Activated naive CD8-positive, alpha-beta T cell treated with anti-CD3 and anti-CD28 coated beads, Interleukin-2, amount 10 ng/mL, durations not matched to agents 7 days and 5 days (primary cell): ENCODE data around the gene RALBP1. TPM values are rescaled to one million over a fixed set of nuclear protein-coding genes. Genes with fewer than 3 reads are reported as not detected.
"Not testable (repeated sequence)": the region's sequence is repeated elsewhere in the genome, so short reads cannot be mapped to it uniquely, and the experiment has no call there.

Experiments
- ATAC-seq: fragments of 150-1000 bp; cut with Tn5 transposase; one replicate; pipeline ENCODE4 v1.10.0; 2021; ENCODE audit warnings: low read depth, moderate library complexity
- POLR2A ChIA-PET: fragments of 350-600 bp; sonication (Branson Sonifier 250); formaldehyde crosslinking; loops from one replicate; lab custom pipeline; 2021; ENCODE audit warnings: antibody characterized with exemption; lab: Charles Lee
- DNase-seq: peaks from one replicate; pipeline ENCODE4 v3.0.0; 2021
- H3K27ac Mint-ChIP-seq: one replicate; pipeline ENCODE4 v1.8.0; 2022; ENCODE audit warnings: mild to moderate bottlenecking, mixed read lengths
- H3K27me3 Mint-ChIP-seq: one replicate; pipeline ENCODE4 v1.8.0; 2022; ENCODE audit warnings: mild to moderate bottlenecking, moderate library complexity, mixed read lengths
- H3K36me3 Mint-ChIP-seq: one replicate; pipeline ENCODE4 v1.8.0; 2021; ENCODE audit warnings: mild to moderate bottlenecking, mixed read lengths
- H3K4me1 Mint-ChIP-seq: one replicate; pipeline ENCODE4 v1.8.0; 2021; ENCODE audit warnings: mixed read lengths
- H3K4me3 Mint-ChIP-seq: one replicate; pipeline ENCODE4 v1.8.0; 2022; ENCODE audit warnings: mild to moderate bottlenecking, moderate library complexity, mixed read lengths
- H3K9me3 Mint-ChIP-seq: one replicate; pipeline ENCODE4 v1.8.0; 2021; ENCODE audit warnings: mixed read lengths
- total RNA-seq, 2 experiments: library from RNA; stranded (reverse); gene quantifications; one replicate each; pipeline ENCODE4 v1.2.3, GENCODE V29; 2021

Gene RALBP1
- total RNA-seq, 2 experiments from 2014 or later, result 58.9 to 60.0 TPM

DNA sequence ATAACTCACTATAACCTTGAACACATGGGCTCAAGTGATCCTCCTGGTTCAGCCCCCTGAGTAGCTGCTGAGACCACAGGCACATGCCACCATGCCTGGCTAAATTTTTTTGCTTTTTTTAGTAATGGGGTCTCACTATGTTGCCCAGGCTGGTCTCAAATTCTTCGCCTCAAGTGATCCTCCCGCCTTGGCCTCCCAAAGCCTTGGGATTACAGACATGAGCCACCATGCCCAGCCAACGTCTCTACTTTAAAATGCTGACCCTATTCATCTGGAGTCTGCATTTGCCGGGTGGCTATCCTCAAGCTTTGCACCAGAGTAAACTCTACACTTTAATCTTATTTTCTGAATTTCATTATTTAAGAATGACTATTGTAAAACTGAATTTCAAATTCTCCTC, 37.6 kb upstream of the RALBP1 start:
- no peak overlapping the region for H3K4me3 Mint-ChIP-seq
- no peaks in the 10 kb centered on the region for H3K9me3 Mint-ChIP-seq
- H3K27ac Mint-ChIP-seq, result no peak overlapping the region
- no peak for ATAC-seq
- DNase-seq, result no peak
- peaks cover 6% of the 10 kb centered on the region for H3K4me1 Mint-ChIP-seq
- H3K27me3 Mint-ChIP-seq, result peaks cover 2% of the 10 kb centered on the region
- no peaks in the 10 kb centered on the region for H3K36me3 Mint-ChIP-seq
- POLR2A ChIA-PET, result no interaction called here

DNA sequence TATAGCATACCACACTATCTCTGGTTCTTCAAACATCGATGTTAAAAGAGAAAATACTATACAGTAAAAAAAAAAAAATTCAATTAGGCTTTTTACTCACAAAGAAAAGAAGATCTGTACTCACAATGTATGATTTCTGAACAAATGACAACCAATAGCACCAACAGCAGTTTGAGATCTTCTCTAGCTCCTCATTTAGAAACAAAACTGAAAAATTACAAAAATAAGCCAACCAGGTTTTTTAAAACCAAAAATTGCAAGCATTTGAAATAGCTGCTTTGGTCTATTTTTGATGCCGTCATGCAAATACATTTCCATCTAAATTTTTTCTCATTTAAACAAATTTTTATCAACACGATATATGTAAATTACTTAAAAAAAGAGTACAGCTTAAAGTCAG, 34.3 kb upstream of the RALBP1 start:
- H3K36me3 Mint-ChIP-seq, result no peaks in the 10 kb centered on the region
- H3K4me1 Mint-ChIP-seq, result no peaks in the 10 kb centered on the region
- DNase-seq (no peak), ATAC-seq (no peak)
- H3K27me3 Mint-ChIP-seq, result peaks cover 4% of the 10 kb centered on the region
- POLR2A ChIA-PET, result no interaction called here
- H3K27ac Mint-ChIP-seq, result no peak overlapping the region
- H3K9me3 Mint-ChIP-seq, result no peaks in the 10 kb centered on the region
- no peak overlapping the region for H3K4me3 Mint-ChIP-seq

DNA sequence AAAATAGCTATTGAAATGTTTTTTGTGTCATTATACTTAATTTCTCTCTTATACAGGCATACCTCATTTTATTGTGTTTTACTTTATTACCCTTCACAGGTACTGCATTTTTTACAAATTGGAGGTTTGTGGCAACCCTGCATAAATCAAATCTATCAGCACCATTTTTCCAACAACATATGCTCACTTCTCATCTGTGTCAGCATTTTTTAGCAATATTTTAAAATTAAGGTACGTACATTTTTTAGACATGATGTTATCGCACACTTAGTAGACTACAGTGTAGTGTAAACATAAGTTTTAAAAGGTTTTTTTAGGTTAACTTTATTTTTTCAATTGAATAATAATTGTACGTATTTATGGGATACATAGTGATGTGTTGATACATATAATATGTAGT, 30.8 kb upstream of the RALBP1 start:
- POLR2A ChIA-PET, result no interaction called here
- H3K27ac Mint-ChIP-seq, result no peak overlapping the region
- H3K4me1 Mint-ChIP-seq, result no peaks in the 10 kb centered on the region
- peaks cover 5% of the 10 kb centered on the region for H3K9me3 Mint-ChIP-seq
- ATAC-seq, result no peak
- H3K36me3 Mint-ChIP-seq, result no peaks in the 10 kb centered on the region
- H3K27me3 Mint-ChIP-seq, result peaks cover 2% of the 10 kb centered on the region
- H3K4me3 Mint-ChIP-seq, result no peak overlapping the region
- DNase-seq, result no peak

GRCh38 chr18:9446839-9447238, 28.5 kb upstream of the RALBP1 start:
- no peak for ATAC-seq
- Mint-ChIP-seq H3K27ac (no peak overlapping the region), H3K9me3 (peaks cover 5% of the 10 kb centered on the region), H3K4me3 (no peak overlapping the region), H3K36me3 (no peaks in the 10 kb centered on the region), H3K4me1 (no peaks in the 10 kb centered on the region), H3K27me3 (peaks cover 6% of the 10 kb centered on the region)
- POLR2A ChIA-PET, result no interaction called here
- no peak for DNase-seq

- Mint-ChIP-seq H3K36me3 (no peaks in the 10 kb centered on the region), H3K4me3 (no peak overlapping the region), H3K4me1 (no peaks in the 10 kb centered on the region), H3K9me3 (peaks cover 5% of the 10 kb centered on the region), H3K27me3 (peaks cover 6% of the 10 kb centered on the region), H3K27ac (no peak overlapping the region)
- POLR2A ChIA-PET, result no interaction called here
- no peak for DNase-seq
- ATAC-seq, result no peak
Measured at GRCh38 chr18:9447334-9447733, 28.0 kb upstream of the RALBP1 start.

GRCh38 chr18:9449600-9450414, 25.5 kb upstream of the RALBP1 start:
- Mint-ChIP-seq H3K27ac (no peak overlapping the region), H3K27me3 (peaks cover 6% of the 10 kb centered on the region), H3K9me3 (peaks cover 5% of the 10 kb centered on the region), H3K4me3 (no peak overlapping the region), H3K36me3 (no peaks in the 10 kb centered on the region), H3K4me1 (no peaks in the 10 kb centered on the region)
- POLR2A ChIA-PET, result no interaction called here
- no peak for ATAC-seq
- DNase-seq, result no peak

DNA sequence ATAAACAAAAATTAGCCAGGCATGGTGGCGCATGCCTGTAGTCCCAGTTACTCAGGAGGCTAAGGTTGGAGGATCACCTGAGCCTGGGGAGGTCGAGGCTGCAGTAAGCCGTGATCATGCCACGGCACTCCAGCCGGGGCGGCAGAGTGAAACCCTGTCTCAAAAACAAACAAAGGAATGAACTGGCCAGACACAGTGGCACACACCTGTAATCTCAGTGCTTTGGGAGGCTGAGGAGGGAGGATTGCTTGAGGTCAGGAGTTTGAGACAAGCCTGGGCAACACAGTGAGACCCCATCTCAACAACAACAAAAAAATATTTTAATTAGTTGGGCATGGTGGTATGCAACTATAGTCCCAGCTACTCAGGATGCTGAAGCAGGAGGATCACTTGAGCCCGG, 24.4 kb upstream of the RALBP1 start:
- H3K27ac Mint-ChIP-seq, H3K4me3 Mint-ChIP-seq, H3K9me3 Mint-ChIP-seq, ATAC-seq, DNase-seq, H3K4me1 Mint-ChIP-seq, H3K36me3 Mint-ChIP-seq, H3K27me3 Mint-ChIP-seq, POLR2A ChIA-PET: not testable (repeated sequence)

- no peaks in the 10 kb centered on the region for H3K4me1 Mint-ChIP-seq
- peaks cover 6% of the 10 kb centered on the region for H3K36me3 Mint-ChIP-seq
- POLR2A ChIA-PET, result interaction anchor here (0.6 kb wide), 1 partner anchor 167 kb away, joined by 3 read pairs; no protein-coding TSS in a partner anchor
- peaks cover 6% of the 10 kb centered on the region for H3K27me3 Mint-ChIP-seq
- H3K4me3 Mint-ChIP-seq, result no peak overlapping the region
- peaks cover 17% of the 10 kb centered on the region for H3K9me3 Mint-ChIP-seq
- DNase-seq (no peak), ATAC-seq (no peak)
- H3K27ac Mint-ChIP-seq, result no peak overlapping the region
Measured at GRCh38 chr18:9453283-9453682, 22.0 kb upstream of the RALBP1 start.

DNA sequence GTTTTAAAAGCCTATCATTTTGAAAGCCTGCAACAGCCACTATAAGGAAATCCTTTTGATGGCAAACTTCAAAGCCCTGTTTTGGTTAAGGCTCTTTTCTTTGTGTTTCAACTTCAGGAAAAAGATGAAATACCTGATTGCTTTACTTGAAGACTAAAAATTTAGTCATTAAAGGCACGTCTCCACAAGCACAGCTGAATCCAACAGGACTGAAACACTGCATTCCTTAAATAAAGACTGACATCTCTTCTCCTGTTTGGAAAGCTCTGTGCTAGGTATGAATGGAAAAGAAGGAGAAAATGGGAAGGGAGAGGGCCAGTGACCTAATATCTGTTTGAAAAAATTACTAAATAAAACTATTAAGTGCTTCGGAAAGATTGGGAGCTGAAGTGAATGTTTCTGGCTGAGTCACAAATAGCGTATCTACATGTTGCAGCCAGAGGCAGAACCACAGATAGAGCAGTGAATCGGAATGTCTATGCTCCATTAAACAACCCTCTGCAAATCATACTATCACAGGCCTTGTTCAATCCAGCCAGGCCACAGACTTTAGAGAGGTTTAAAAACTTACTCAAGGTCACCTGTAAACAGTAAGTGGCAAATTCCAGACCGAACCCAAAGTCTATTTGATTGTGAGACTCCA, 21.1 kb upstream of the RALBP1 start:
- H3K4me1 Mint-ChIP-seq, result no peaks in the 10 kb centered on the region
- H3K27me3 Mint-ChIP-seq, result peaks cover 6% of the 10 kb centered on the region
- H3K27ac Mint-ChIP-seq, result no peak overlapping the region
- peaks cover 6% of the 10 kb centered on the region for H3K36me3 Mint-ChIP-seq
- DNase-seq (no peak), ATAC-seq (no peak)
- H3K9me3 Mint-ChIP-seq, result peaks cover 19% of the 10 kb centered on the region
- no peak overlapping the region for H3K4me3 Mint-ChIP-seq
- POLR2A ChIA-PET, result no interaction called here

DNA sequence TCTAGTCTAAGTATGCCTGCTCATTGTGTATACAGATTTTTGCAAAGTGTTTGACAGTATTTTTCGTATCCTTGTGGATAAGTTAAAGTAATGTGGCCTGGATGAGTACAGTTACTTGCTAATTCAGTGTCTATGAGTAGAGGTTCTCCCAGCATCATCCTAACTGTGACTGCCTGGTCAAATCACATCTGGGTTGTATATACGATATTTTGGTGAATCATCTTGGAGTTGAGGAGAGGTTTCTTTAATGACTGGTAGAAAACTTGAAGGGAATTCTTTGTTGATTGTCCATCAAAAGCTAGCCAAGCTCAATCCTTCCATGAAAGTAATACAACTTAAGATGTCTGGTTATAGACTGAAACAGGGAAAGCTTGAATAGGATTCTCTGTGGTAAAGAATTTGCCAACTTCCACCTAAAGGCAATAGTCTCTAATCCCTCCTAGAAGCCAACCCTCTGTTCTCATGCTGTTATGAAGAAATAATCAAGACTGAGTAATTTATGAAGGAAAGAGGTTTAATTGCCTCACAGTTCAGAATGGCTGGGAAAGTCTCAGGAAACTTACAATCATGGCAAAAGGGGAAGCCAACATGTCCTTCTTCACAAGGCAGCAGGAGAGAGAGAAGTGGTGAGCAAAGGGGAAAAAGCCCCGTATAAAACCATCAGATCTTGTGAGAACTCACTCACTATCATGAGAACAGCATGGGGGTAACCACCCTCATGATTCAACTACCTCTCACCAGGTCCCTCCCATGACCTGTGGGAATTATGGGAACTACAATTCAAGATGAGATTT, 19.4 kb upstream of the RALBP1 start:
- POLR2A ChIA-PET, result no interaction called here
- peaks cover 2% of the 10 kb centered on the region for H3K27me3 Mint-ChIP-seq
- H3K27ac Mint-ChIP-seq, result no peak overlapping the region
- H3K4me1 Mint-ChIP-seq, result no peaks in the 10 kb centered on the region
- peaks cover 6% of the 10 kb centered on the region for H3K36me3 Mint-ChIP-seq
- H3K9me3 Mint-ChIP-seq, result peaks cover 19% of the 10 kb centered on the region
- H3K4me3 Mint-ChIP-seq, result no peak overlapping the region
- no peak for ATAC-seq
- DNase-seq, result no peak

DNA sequence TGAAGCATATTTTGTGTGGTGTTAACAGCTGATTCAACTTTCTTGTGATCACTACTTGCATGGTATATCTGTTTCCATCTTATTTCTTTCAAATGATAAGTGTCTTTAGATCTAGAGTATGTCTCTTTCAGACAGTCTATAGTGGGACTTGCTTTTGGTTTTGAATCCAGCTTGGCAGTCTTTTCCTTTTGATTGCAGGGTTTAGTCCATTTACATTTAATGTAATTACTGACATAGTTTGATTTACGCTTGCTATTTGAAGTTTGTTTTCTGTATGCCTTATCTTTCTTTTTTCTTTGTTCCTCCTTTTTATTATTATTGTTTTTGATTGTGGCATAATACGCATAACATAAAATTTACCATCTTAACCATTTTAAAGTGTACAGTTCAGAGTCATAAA, 9.2 kb upstream of the RALBP1 start:
- POLR2A ChIA-PET, result no interaction called here
- no peaks in the 10 kb centered on the region for H3K4me1 Mint-ChIP-seq
- H3K27ac Mint-ChIP-seq, result no peak overlapping the region
- H3K36me3 Mint-ChIP-seq, result no peaks in the 10 kb centered on the region
- H3K4me3 Mint-ChIP-seq, result no peak overlapping the region
- peaks cover 14% of the 10 kb centered on the region for H3K9me3 Mint-ChIP-seq
- no peak for DNase-seq
- ATAC-seq, result no peak
- H3K27me3 Mint-ChIP-seq, result no peaks in the 10 kb centered on the region

DNA sequence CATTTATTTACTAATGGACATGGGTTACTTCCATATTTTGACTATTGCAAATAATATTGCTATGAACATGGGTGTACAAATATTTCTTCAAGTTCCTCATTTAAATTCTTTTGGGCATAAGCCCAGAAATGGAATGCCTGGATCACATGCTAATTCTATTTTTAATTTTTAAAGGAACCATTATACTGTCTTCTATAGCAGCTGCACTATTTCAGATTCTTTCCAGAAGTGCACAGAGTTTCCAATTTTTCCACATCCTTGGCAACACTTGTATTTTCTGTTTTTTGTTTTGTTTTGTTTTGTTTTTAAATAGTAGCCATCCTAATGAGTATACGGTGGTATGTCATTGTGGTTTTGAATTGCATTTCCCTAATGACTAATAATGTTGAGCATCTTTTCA, 8.5 kb upstream of the RALBP1 start:
- no peak for DNase-seq
- POLR2A ChIA-PET, result no interaction called here
- no peaks in the 10 kb centered on the region for H3K27me3 Mint-ChIP-seq
- no peak for ATAC-seq
- no peaks in the 10 kb centered on the region for H3K36me3 Mint-ChIP-seq
- no peak overlapping the region for H3K27ac Mint-ChIP-seq
- H3K4me1 Mint-ChIP-seq, result no peaks in the 10 kb centered on the region
- H3K9me3 Mint-ChIP-seq, result peaks cover 14% of the 10 kb centered on the region
- no peak overlapping the region for H3K4me3 Mint-ChIP-seq

DNA sequence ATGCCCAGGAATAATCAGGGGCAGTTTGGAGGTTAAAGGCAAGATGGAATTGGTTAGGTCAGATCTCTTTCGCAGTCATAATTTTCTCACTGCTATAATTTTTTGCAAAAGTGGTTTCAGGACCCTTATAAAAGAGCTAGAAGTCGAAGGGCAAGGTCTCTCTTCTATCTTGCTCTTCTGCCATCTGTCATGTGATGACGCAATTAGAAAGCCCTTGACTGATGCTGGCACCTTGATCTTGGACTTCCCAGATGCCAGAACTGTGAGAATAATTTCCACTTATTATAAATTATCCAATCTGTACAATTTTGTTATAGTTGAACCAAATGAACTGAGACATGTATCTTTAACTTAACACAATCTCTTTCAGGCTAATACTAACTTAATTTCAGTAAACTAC, 6.3 kb upstream of the RALBP1 start:
- no peaks in the 10 kb centered on the region for H3K27me3 Mint-ChIP-seq
- no peak overlapping the region for H3K27ac Mint-ChIP-seq
- H3K4me1 Mint-ChIP-seq, result peaks cover 2% of the 10 kb centered on the region
- DNase-seq, result no peak
- ATAC-seq, result no peak
- POLR2A ChIA-PET, result no interaction called here
- H3K4me3 Mint-ChIP-seq, result no peak overlapping the region
- H3K9me3 Mint-ChIP-seq, result peaks cover 14% of the 10 kb centered on the region
- no peaks in the 10 kb centered on the region for H3K36me3 Mint-ChIP-seq
